K562 treated with DMSO at 1 percent for 4 hours (cell line): ENCODE measurements around the gene SERPINA12. TPM values are rescaled to one million over a fixed set of nuclear protein-coding genes. Genes with fewer than 3 reads are reported as not detected.

Source experiments
- total RNA-seq: library from RNA; unstranded; fragments of 300-600 nt; gene quantifications from 2 replicates; pipeline ENCODE4 v1.2.3, GENCODE V29; 2022; ENCODE audit not compliant: insufficient read depth

Gene SERPINA12
- total RNA-seq = not detected in 2 replicates

GRCh38 chr14:94509356-94509755 lies at the start of gene SERPINA12:
Gene SERPINA12, minus strand, starts transcription at chr14:94509469. Its CDS starts 11,072 bp downstream, at chr14:94498397.

GRCh38 chr14:94476023-94476422 lies 33.2 kb downstream of the SERPINA12 start, which contains the start of gene SERPINA9:
Gene SERPINA9, minus strand, starts transcription at chr14:94476197. Its CDS starts 6,357 bp downstream, at chr14:94469840.

Other genes with a start within 250 kb of the SERPINA12 start
- not detected in 2 replicates for gene SERPINA10, start 216.2 kb downstream of the SERPINA12 start, total RNA-seq
- not detected in 2 replicates for gene SERPINA6, start 186.1 kb downstream of the SERPINA12 start, total RNA-seq
- gene SERPINA2, start 142.8 kb downstream of the SERPINA12 start, total RNA-seq = not detected in 2 replicates
- gene SERPINA1, start 120.9 kb downstream of the SERPINA12 start, total RNA-seq = not detected in 2 replicates
- gene SERPINA11, start 56.7 kb downstream of the SERPINA12 start, total RNA-seq = not detected in 2 replicates
- not detected in 2 replicates for gene SERPINA9, start 33.3 kb downstream of the SERPINA12 start, total RNA-seq
- not detected in 2 replicates for gene SERPINA4, start 52.0 kb upstream of the SERPINA12 start, total RNA-seq
- not detected in 2 replicates for gene SERPINA5, start 72.0 kb upstream of the SERPINA12 start, total RNA-seq
- gene SERPINA3, start 102.9 kb upstream of the SERPINA12 start, total RNA-seq = not detected in 2 replicates